ENCODE results near the gene ARSB.

DNA sequence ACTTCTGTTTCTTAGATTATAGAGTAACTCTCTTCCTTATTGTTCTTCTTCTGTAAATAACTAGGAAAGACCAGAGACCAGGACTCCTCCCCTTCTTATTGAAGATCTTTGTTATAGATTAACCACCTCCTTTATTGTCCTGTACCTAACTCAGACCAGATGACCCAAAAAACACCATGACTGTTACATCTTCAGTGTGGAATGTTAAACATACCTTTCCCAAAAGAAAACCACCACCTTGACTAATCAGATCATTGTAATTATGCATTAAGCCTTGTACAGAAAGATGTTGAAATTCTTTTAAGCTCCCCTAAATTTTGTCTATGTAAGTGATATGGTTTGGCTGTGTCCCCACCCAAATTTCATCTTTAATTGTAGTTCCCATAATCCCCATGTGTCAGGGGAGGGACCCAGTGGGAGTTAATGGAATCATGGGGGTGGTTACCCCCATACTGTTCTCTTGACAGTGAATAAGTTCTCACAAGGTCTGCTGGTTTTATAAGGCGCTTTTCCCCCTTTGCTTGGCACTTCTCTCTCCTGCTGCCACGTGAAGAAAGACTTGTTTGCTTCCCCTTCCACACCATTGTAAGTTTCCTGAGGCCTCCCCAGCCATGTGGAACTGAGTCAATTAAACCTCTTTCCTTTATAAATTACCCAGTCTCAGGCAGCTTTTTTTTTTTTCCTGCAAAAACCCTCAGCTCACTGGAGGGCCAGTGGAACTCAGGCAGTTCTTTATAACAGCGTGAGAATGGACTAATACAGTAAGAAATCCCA lies 26.3 kb downstream of the ARSB start:
- TF ChIP-seq, protein P1, sequence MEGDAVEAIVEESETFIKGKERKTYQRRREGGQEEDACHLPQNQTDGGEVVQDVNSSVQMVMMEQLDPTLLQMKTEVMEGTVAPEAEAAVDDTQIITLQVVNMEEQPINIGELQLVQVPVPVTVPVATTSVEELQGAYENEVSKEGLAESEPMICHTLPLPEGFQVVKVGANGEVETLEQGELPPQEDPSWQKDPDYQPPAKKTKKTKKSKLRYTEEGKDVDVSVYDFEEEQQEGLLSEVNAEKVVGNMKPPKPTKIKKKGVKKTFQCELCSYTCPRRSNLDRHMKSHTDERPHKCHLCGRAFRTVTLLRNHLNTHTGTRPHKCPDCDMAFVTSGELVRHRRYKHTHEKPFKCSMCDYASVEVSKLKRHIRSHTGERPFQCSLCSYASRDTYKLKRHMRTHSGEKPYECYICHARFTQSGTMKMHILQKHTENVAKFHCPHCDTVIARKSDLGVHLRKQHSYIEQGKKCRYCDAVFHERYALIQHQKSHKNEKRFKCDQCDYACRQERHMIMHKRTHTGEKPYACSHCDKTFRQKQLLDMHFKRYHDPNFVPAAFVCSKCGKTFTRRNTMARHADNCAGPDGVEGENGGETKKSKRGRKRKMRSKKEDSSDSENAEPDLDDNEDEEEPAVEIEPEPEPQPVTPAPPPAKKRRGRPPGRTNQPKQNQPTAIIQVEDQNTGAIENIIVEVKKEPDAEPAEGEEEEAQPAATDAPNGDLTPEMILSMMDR (conservative IDR thresholded peaks at IDR 0.05), result no peak
- no peak for TF ChIP-seq EZH2 (IDR thresholded peaks at IDR 0.05; ENCODE audit: low read depth)

Measured in PC-9 (cell line).